Loucy (cell line): ENCODE results near the gene DPH6.

Source experiments
- CTCF ChIP-seq: fragments of 200-600 bp; sonication (generic); conservative IDR thresholded peaks from 2 replicates; pipeline ENCODE4 v1.5.1; 2014; ENCODE audit warnings: mild to moderate bottlenecking, antibody characterized with exemption, low read length
- EZH2phosphoT487 ChIP-seq: fragments of 200-600 bp; IDR thresholded peaks from 2 replicates; pipeline ENCODE4 v1.6.1; 2018; ENCODE audit warnings: antibody characterized with exemption, mild to moderate bottlenecking, moderate library complexity, borderline replicate concordance

- no peak for TF ChIP-seq CTCF
- TF ChIP-seq EZH2phosphoT487, result no peak
Measured at GRCh38 chr15:35430301-35430700, 115.7 kb downstream of the DPH6 start.
